Neural crest cell (in vitro differentiated cells): ENCODE results near the gene LRRC8B. TPM values are rescaled to one million over a fixed set of nuclear protein-coding genes. Genes with fewer than 3 reads are reported as not detected.

Experiments used
- DNase-seq: peaks from one replicate; pipeline ENCODE4 v3.0.0; 2021; ENCODE audit warnings: low read depth, mixed read lengths, low spot score
- H3K27ac Mint-ChIP-seq: one replicate; pipeline ENCODE4 v1.8.0; 2021; ENCODE audit warnings: mild to moderate bottlenecking, mixed read lengths; ENCODE audit not compliant: unreplicated experiment
- H3K27me3 Mint-ChIP-seq: 2 replicates; pipeline ENCODE4 v1.8.0; 2021; ENCODE audit warnings: low read depth, mild to moderate bottlenecking, mixed read lengths
- H3K36me3 Mint-ChIP-seq: 2 replicates; pipeline ENCODE4 v1.8.0; 2021; ENCODE audit warnings: low read depth, mild to moderate bottlenecking, mixed read lengths
- H3K4me1 Mint-ChIP-seq: 2 replicates; pipeline ENCODE4 v1.8.0; 2021; ENCODE audit warnings: mixed read lengths
- H3K4me3 Mint-ChIP-seq: one replicate; pipeline ENCODE4 v1.8.0; 2021; ENCODE audit warnings: mild to moderate bottlenecking, mixed read lengths
- H3K9me3 Mint-ChIP-seq: 2 replicates; pipeline ENCODE4 v1.8.0; 2021; ENCODE audit warnings: mixed read lengths
- long read RNA-seq: library from polyadenylated mRNA; unstranded; transcript quantifications from one replicate; pipeline ENCODE4 v2.0.0, GENCODE V29; 2020
- total RNA-seq: library from RNA; stranded (reverse); gene quantifications from 2 replicates; pipeline ENCODE4 v1.2.1, GENCODE V29; 2021
- TF ChIP-seq, protein P1 (sequence below): fragments of 200-600 bp; sonication (generic); conservative IDR thresholded peaks from 2 replicates; pipeline ENCODE4 v1.5.0; 2021; ENCODE audit warnings: antibody characterized with exemption, mild to moderate bottlenecking

The LRRC8B gene
- total RNA-seq: 21.7 and 23.5 TPM in 2 replicates
- long read RNA-seq, full-length matches to known transcripts: 1 of 4 reads
- long read RNA-seq, partial matches to known transcripts: 3 of 4 reads
- long read RNA-seq, other reads (novel, unspliced or antisense): 0 of 4 reads

DNA sequence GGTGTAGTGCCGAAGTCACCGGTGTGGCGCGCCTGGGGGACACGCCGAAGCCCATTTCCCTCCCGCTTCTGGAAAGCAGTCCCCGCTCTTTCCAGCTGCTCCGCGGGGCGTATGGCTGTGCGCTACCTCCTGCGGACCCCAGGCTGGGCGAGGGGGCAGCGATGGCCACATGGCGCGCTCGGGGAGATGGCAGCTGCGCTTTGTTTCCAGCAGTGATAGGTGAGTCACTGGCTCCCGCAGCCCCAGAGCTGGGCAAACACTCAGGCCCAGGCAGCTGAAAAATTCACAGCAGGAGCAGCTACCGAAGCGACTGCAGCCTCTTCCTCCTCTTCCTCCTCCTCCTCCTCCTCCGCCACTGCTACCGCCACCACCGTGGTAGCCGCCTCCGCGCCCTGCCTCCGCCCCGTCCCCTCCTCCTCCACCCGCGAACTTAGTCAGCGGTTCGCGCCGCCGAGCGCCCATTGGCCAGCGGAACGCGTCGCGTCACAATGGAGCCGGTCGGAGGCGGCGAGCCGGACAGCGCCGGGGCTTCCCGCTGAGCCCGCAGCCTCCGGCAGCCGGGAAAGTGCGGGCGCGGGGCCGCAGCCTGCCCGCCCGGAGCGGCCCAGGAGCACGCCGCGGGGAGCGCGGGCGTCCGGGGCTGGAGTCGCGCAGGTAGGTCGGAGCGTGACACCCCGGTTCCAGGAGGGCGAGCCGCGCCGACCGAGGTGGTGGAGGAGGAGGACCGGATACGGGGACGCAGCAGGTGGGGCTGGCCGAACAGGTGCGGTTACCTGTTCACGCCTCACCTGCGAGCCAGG is at the start of gene LRRC8B:
LRRC8B (plus strand) TSS at position 461 of the 800 bp plus-strand sequence. CDS start 57,822 bp downstream, outside the sequence.
- H3K27me3 Mint-ChIP-seq: peaks cover 23% of the 10 kb centered on the region
- peaks cover 25% of the 10 kb centered on the region for H3K4me1 Mint-ChIP-seq
- TF ChIP-seq, protein P1, sequence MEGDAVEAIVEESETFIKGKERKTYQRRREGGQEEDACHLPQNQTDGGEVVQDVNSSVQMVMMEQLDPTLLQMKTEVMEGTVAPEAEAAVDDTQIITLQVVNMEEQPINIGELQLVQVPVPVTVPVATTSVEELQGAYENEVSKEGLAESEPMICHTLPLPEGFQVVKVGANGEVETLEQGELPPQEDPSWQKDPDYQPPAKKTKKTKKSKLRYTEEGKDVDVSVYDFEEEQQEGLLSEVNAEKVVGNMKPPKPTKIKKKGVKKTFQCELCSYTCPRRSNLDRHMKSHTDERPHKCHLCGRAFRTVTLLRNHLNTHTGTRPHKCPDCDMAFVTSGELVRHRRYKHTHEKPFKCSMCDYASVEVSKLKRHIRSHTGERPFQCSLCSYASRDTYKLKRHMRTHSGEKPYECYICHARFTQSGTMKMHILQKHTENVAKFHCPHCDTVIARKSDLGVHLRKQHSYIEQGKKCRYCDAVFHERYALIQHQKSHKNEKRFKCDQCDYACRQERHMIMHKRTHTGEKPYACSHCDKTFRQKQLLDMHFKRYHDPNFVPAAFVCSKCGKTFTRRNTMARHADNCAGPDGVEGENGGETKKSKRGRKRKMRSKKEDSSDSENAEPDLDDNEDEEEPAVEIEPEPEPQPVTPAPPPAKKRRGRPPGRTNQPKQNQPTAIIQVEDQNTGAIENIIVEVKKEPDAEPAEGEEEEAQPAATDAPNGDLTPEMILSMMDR: no peak
- DNase-seq: peak; percentile 85
- peaks cover 3% of the 10 kb centered on the region for H3K36me3 Mint-ChIP-seq
- peak within 1 kb of the TSS; percentile 89 for H3K4me3 Mint-ChIP-seq
- H3K27ac Mint-ChIP-seq: peak within 1 kb of the TSS; percentile 94
- H3K9me3 Mint-ChIP-seq: peaks cover 3% of the 10 kb centered on the region

DNA sequence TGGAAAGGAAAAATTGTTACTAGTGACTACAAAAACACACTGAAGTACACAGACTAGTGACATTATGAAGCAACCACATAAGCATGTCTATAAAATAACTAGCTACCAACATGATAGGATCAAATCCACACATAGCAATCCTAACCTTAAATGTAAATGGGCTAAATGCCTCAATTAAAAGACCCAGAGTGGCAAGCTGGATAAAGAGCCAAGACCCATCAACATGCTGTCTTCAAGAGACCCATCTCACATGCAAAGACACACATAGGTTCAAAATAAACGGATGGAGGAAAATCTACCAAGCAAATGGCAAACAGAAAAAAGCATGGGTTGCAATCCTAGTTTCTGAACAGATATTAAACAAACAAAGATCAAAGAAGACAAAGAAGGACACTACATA is 49.4 kb upstream of the LRRC8B start:
- peaks cover 11% of the 10 kb centered on the region for H3K27me3 Mint-ChIP-seq
- no peaks in the 10 kb centered on the region for H3K4me1 Mint-ChIP-seq

DNA sequence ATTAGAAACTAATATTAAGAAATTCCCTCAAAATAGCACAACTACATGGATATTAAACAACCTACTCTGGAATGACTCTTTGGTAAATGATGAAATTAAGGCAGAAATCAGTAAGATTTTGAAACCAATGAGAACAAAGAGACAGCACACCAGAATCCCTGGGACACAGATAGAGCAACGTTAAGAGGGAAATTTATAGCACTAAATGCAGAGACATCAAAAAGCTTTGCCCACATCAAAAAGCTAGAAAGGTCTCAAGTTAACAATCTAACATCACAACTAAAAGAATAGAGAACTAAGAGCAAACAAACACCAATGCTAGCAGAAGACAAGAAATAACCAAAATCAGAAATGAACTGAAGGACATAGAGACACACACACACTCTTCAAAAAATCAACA is 48.6 kb upstream of the LRRC8B start:
- peaks cover 4% of the 10 kb centered on the region for H3K36me3 Mint-ChIP-seq

More for the DNA sequence above, 49.4 kb upstream of the LRRC8B start:
- DNase-seq: no peak
- Mint-ChIP-seq H3K9me3 (peaks cover 8% of the 10 kb centered on the region), H3K4me3 (no peak overlapping the region), H3K27ac (no peak overlapping the region), H3K36me3 (peaks cover 4% of the 10 kb centered on the region)
- TF ChIP-seq, protein P1: no peak

DNA sequence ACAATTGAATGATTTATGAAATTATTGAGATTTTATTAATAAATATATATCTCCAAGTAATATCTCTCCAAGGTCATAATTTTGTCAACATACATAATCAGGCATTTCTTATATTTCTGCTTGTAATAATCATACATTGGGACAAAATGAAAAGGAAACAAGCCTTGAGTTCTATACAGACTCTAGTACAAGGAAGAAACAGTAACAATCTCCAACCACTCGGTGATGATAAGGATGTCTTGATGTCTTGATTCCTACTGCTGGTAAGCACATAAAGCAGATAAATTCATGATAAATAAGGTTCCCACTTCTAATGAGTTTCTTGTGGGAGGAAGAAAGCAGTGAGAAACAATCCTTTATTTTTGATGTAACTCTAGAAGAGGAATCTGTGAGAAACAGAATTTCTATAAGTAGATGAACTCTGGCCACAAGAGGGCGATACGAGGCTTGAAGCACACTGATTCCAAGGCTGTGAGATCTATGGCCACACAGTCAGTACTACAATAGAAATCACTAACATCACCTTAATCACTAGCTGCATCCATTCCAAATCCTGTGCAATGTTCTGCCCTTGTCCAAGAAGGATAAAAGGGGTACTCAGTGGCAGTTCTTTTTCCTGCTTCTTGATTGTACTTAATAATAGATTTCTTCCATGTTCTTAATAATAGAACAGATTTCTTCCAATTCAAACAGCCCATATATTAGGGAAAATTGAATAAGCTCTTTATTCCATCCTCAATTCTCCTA is 41.4 kb upstream of the LRRC8B start:
- Mint-ChIP-seq H3K4me3 (no peak overlapping the region), H3K4me1 (no peaks in the 10 kb centered on the region), H3K27me3 (no peaks in the 10 kb centered on the region), H3K36me3 (peaks cover 2% of the 10 kb centered on the region), H3K9me3 (peaks cover 9% of the 10 kb centered on the region), H3K27ac (no peak overlapping the region)
- TF ChIP-seq, protein P1: peak; percentile 85
- peak; percentile 78 for DNase-seq

More for the DNA sequence above, 48.6 kb upstream of the LRRC8B start:
- TF ChIP-seq, protein P1: no peak
- Mint-ChIP-seq H3K27me3 (peaks cover 11% of the 10 kb centered on the region), H3K27ac (no peak overlapping the region), H3K4me1 (no peaks in the 10 kb centered on the region), H3K9me3 (peaks cover 8% of the 10 kb centered on the region), H3K4me3 (no peak overlapping the region)
- DNase-seq: no peak

DNA sequence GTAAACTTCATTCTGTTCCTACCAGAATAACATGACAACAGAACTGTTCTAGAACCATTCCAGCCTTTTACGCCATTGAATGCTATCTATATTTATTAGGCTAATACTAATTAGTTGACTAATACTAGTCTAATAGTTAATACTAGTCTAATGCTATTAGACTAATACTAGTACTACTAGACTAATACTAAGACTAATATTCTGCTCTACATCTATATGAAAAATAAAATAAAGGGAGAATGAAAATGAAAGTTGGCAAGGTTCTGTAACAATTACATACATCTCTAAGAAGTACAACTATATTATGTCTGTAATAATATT is 40.9 kb upstream of the LRRC8B start:
- Mint-ChIP-seq H3K27me3 (no peaks in the 10 kb centered on the region), H3K36me3 (peaks cover 2% of the 10 kb centered on the region), H3K9me3 (peaks cover 9% of the 10 kb centered on the region), H3K4me1 (no peaks in the 10 kb centered on the region), H3K27ac (no peak overlapping the region), H3K4me3 (no peak overlapping the region)
- DNase-seq: no peak
- TF ChIP-seq, protein P1: no peak
